Purkinje cell (primary cell): ENCODE data around the gene BCLAF1. TPM values are rescaled to one million over a fixed set of nuclear protein-coding genes. Genes with fewer than 3 reads are reported as not detected.

Experiments
- polyA plus RNA-seq: library from polyadenylated mRNA; unstranded; fragments of >200 nt; fragmentation: Nextera tagmentation; gene quantifications from 2 replicates; pipeline ENCODE4 v1.2.1, GENCODE V29; 2014

The BCLAF1 gene
- 70.7 and 105 TPM in 2 replicates for polyA plus RNA-seq

GRCh38 chr6:136289579-136290409 is at the start of gene BCLAF1:
Gene BCLAF1, minus strand, starts transcription at chr6:136289846. Its CDS starts 9,980 bp downstream, at chr6:136279866.

GRCh38 chr6:136249811-136250685 is 39.6 kb downstream of the BCLAF1 start, which contains the start of gene MTFR2:
Gene MTFR2, minus strand, starts transcription at chr6:136250311. Its CDS starts 1,212 bp downstream, at chr6:136249099.

Other genes with a start within 250 kb of the BCLAF1 start
- 6.2 and 7.8 TPM in 2 replicates for gene MTFR2, start 39.5 kb downstream of the BCLAF1 start, polyA plus RNA-seq